GM18870 (cell line): ENCODE results near the gene NSD2.

Source experiments
- ATAC-seq: cut with Tn5 transposase; IDR thresholded peaks from one replicate; pipeline ENCODE4 v1.9.1; 2021; ENCODE audit warnings: moderate library complexity; ENCODE audit not compliant: unreplicated experiment

Gene NSD2

GRCh38 chr4:1982124-1983052 is 111.2 kb downstream of the NSD2 start:
- no peak for ATAC-seq

DNA sequence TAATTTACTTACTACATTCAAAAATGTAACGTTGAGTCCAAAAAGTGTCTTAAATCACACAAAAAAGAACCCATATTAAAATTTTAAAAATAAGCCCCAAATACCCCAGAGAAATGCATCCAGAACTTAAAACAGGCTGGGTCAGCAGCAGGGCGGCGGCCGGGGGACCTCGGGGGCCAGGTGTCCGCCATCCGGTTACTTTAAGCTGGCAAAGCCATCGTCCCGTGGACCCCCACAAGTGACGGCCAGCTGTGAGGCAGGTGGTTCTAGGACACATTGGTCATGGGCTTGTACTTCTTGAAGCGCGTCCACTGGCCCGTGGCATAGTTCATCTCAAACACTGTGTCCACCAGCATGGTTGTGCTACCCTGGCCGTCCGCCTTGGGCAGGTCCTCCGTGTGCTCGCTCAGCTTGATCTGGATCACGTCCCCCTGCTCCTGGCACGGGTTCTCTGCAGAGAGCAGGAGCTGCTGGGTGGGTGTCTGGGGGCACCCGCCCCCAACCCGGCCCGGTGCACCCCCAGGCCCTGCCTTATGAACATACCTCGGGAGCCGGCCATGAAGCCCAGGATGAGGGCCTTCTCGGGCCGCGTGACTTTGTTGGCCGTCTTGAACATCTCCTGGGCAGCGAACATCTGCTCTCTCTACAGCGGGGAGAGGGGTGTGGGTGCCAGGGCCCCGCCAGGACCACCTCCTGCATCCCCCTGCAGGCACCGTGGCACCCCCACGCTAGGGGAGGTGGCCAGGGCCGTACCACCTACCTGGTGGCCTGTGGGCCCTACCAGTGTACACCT is 112.1 kb downstream of the NSD2 start:
- ATAC-seq = no peak

- no peak for ATAC-seq
Observed at GRCh38 chr4:1983846-1984405, 112.7 kb downstream of the NSD2 start.

- ATAC-seq = no peak
Observed at GRCh38 chr4:1984406-1985191, 113.4 kb downstream of the NSD2 start.

GRCh38 chr4:1985294-1985693 is 114.1 kb downstream of the NSD2 start:
- ATAC-seq = no peak

- no peak for ATAC-seq
Observed at GRCh38 chr4:1985780-1986577, 114.8 kb downstream of the NSD2 start.

DNA sequence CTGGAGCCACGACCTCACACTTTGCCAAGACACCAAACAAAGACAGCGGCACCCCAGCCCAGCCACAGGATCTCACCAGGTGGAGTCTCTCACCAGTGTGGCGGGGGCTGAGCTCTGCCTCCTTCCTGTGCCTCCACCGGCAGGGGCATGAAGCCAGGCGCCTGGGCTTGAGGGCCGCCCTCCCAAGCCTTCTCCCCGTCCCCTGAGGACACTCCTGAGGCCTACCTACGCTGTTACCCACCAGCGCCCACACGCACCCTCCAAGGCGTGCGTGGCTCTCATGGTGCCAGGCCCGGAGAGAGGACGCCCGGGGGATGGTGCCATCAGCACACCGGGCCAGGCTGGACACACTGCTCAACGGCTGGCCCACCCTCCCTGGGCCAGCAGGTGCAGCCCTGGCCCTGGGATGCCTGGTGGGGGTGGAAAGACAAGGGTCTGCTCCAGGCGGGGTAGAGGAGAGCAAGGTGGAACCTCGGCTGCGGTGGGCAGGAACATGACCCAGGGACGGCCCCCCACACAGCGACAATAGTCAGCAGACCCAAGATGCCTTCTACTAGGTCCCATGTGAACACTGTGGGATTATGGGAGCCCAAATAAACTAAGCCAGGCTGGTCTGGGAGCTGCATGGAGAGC is 115.5 kb downstream of the NSD2 start:
- ATAC-seq = no peak

DNA sequence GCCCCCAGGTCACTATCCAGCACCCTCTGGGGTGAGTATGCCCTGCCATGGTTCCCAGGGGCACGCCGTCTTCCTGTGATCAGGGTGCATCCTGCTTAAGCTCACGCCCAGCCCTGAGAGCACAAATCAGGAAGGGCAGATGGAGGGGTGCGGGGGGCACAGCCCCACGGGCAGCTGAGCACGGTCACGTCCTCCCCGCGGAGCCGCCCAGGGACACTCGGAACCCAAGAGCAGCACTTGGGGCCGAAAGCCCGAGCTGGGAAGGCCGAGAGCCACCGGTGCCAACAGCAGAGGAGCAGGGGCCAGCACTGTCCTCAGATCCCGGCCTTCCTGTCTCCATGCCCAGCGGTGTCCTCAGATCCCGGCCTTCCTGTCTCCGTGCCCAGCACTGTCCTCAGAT is 116.1 kb downstream of the NSD2 start:
- no peak for ATAC-seq

- no peak for ATAC-seq
Observed at GRCh38 chr4:1987721-1988326, 116.6 kb downstream of the NSD2 start.

DNA sequence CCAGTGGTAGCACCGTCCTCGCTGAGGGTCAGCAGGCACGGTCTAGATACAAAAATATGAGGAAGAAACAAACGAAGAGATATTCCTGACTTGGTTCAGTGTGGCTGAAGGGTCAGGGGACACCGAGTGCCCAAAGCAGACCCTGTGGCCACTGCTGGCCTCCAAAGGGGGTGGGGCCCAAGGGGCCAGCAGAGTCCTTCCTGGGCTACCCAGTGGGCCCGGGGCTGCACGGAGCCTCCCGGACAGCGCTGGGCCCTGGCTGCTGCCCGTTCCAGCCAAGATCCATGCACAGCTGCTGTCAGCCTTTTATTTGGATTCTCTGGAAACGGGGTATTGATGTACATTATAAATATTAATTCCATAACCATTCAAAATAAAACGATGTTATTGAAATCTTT is 117.1 kb downstream of the NSD2 start:
- no peak for ATAC-seq

- no peak for ATAC-seq
Observed at GRCh38 chr4:1989533-1990347, 118.5 kb downstream of the NSD2 start.

DNA sequence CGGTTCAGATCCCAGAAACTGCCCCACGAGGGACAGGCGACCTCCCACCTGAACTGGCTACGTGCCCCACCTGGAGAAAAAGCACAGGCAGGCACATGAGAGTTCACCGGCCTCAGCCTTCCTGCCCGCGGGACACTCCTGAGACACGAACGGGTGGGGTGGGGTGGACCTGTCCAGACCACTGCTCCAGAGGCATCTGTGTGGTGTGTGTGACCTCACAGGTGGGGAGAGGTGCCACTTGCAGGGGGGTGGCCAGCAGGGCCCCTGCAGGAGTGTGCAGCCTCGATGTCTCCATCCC is 119.1 kb downstream of the NSD2 start:
- no peak for ATAC-seq

GRCh38 chr4:1990676-1991075 is 119.5 kb downstream of the NSD2 start:
- ATAC-seq = no peak

DNA sequence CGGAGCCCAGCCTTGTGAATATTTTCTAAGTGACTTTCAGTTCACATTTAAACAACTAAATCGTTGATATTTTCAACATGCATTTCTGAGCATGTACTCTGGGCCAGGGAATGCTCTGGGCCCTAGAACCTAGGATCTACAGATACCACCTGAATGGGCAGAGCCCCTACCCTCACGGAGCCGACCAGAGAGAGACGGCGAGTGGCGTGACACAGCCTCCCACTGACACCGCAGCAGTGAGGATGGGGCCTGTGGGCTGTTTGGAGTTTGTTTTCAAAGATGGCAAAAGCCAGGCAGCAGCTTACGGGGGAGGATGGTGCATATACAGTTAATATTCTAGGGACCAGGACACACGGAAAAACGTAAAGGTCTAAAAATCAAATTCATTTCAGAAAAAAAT is 119.9 kb downstream of the NSD2 start:
- ATAC-seq = no peak

GRCh38 chr4:1991596-1992434 is 120.6 kb downstream of the NSD2 start:
- no peak for ATAC-seq

GRCh38 chr4:1992468-1993168 is 121.4 kb downstream of the NSD2 start:
- no peak for ATAC-seq

DNA sequence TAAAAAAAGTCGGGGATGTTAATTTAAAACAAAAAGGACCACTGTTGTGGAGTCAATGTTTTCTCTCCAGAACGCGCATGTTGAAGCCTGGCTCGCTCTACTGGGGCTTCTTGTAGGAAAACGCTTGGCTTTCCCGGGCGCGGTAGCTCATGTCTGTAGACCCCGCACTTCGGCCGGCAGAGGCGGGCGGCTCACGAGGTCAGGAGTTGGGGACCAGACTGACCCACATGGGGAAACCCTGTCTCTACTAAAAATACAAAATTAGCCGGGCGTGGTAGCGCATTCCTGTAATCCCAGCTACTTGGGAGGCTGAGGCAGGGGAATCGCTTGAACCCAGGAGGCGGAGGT is 122.0 kb downstream of the NSD2 start:
- ATAC-seq = no peak
